Measurements from ENCODE around the gene WDR1. TPM values are rescaled to one million over a fixed set of nuclear protein-coding genes. Genes with fewer than 3 reads are reported as not detected.

WDR1 gene
- total RNA-seq, 2 experiments from 2014 or later: 77.6 to 152 TPM

DNA sequence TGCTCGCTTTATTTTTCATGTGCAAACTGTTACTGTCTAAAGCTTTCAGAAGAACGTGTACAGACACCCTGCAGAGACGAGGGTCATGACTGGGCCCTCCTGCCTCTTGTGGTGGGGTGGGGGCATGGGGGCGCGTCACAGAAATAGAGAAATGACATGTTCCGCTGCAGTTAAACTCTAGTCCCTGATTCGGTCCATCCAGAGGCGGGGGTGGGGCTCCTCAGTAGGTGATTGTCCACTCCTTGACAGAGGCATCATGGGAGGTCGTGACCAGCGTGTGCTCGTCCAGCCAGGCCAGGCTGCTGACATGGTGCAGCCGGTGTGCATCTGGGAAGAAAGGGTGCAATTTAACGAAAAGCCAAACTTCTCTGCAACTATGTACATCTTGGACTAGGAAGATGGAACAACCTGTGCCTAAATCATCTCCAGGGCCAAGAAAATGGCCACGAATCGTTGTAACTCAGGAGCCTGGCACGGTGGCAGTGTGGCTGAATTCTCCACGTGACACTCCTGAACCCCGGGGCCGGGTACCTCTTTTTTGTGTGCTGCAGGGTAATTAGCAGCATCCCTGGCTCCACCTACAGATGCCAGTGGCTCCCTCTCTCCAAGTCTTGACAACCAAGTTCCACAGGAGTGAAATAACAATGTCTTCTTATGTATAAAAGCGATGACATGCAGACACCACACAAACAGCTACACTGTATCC is 41.3 kb downstream of the WDR1 start:
- Histone ChIP-seq H4K20me1 (ENCODE audit: insufficient read depth, low read length) (no peaks in the 10 kb centered on the region), H3K4me1 (ENCODE audit: insufficient read depth, low read length, poor library complexity, severe bottlenecking) (no peaks in the 10 kb centered on the region), H3K79me2 (ENCODE audit: insufficient read depth, low read depth, low read length) (no peaks in the 10 kb centered on the region), H3K4me3 (ENCODE audit: low read depth, low read length, poor library complexity, severe bottlenecking) (no peak overlapping the region), H3K36me3 (ENCODE audit: insufficient read depth, low read length) (peaks cover 83% of the 10 kb centered on the region), H3K9me2 (ENCODE audit: insufficient read depth, low read length) (no peaks in the 10 kb centered on the region), H3K9me3 (ENCODE audit: low read length) (no peaks in the 10 kb centered on the region), H3K27ac (ENCODE audit: low read depth, low read length, poor library complexity, severe bottlenecking) (no peak overlapping the region), H2AFZ (ENCODE audit: low read length) (no peak overlapping the region), H3K4me2 (ENCODE audit: low read length) (no peak overlapping the region)
- no peak for DNase-seq (ENCODE audit: low spot score)
- BruUV-seq (replicated peaks): no TSS peak
- TF ChIP-seq, protein P1, sequence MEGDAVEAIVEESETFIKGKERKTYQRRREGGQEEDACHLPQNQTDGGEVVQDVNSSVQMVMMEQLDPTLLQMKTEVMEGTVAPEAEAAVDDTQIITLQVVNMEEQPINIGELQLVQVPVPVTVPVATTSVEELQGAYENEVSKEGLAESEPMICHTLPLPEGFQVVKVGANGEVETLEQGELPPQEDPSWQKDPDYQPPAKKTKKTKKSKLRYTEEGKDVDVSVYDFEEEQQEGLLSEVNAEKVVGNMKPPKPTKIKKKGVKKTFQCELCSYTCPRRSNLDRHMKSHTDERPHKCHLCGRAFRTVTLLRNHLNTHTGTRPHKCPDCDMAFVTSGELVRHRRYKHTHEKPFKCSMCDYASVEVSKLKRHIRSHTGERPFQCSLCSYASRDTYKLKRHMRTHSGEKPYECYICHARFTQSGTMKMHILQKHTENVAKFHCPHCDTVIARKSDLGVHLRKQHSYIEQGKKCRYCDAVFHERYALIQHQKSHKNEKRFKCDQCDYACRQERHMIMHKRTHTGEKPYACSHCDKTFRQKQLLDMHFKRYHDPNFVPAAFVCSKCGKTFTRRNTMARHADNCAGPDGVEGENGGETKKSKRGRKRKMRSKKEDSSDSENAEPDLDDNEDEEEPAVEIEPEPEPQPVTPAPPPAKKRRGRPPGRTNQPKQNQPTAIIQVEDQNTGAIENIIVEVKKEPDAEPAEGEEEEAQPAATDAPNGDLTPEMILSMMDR (conservative IDR thresholded peaks at IDR 0.05; ENCODE audit: low read length): no peak
- ChIA-PET CTCF (ENCODE audit: unreplicated experiment) (no interaction called here), POLR2A (no interaction called here)
- intact Hi-C loops (cut with micrococcal nuclease; ENCODE audit: unreplicated experiment): no loop called here

- H3K9me3 ChIP-seq (ENCODE audit: low read length): no peaks in the 10 kb centered on the region
- no peaks in the 10 kb centered on the region for H3K79me2 ChIP-seq (ENCODE audit: insufficient read depth, low read depth, low read length)
- no peak overlapping the region for H3K4me3 ChIP-seq (ENCODE audit: low read depth, low read length, poor library complexity, severe bottlenecking)
- H4K20me1 ChIP-seq (ENCODE audit: insufficient read depth, low read length): no peaks in the 10 kb centered on the region
- H2AFZ ChIP-seq (ENCODE audit: low read length): no peak overlapping the region
- H3K9me2 ChIP-seq (ENCODE audit: insufficient read depth, low read length): no peaks in the 10 kb centered on the region
- POLR2A ChIA-PET: no interaction called here
- TF ChIP-seq EZH2phosphoT487 (IDR thresholded peaks at IDR 0.05; ENCODE audit: borderline replicate concordance, low read depth, low read length): no peak
- TF ChIP-seq, protein P1 (conservative IDR thresholded peaks at IDR 0.05; ENCODE audit: low read length): peak; percentile 65
- no peaks in the 10 kb centered on the region for H3K4me1 ChIP-seq (ENCODE audit: insufficient read depth, low read length, poor library complexity, severe bottlenecking)
- intact Hi-C loops (cut with micrococcal nuclease; ENCODE audit: unreplicated experiment): no loop called here
- CTCF ChIA-PET (ENCODE audit: unreplicated experiment): no interaction called here
- H3K27ac ChIP-seq (ENCODE audit: low read depth, low read length, poor library complexity, severe bottlenecking): no peak overlapping the region
- no TSS peak for BruUV-seq (replicated peaks)
- DNase-seq (ENCODE audit: low spot score): peak; percentile 5
- no peak overlapping the region for H3K4me2 ChIP-seq (ENCODE audit: low read length)
- H3K36me3 ChIP-seq (ENCODE audit: insufficient read depth, low read length): peaks cover 77% of the 10 kb centered on the region
Measured at GRCh38 chr4:10074767-10075105, 41.9 kb downstream of the WDR1 start.

DNA sequence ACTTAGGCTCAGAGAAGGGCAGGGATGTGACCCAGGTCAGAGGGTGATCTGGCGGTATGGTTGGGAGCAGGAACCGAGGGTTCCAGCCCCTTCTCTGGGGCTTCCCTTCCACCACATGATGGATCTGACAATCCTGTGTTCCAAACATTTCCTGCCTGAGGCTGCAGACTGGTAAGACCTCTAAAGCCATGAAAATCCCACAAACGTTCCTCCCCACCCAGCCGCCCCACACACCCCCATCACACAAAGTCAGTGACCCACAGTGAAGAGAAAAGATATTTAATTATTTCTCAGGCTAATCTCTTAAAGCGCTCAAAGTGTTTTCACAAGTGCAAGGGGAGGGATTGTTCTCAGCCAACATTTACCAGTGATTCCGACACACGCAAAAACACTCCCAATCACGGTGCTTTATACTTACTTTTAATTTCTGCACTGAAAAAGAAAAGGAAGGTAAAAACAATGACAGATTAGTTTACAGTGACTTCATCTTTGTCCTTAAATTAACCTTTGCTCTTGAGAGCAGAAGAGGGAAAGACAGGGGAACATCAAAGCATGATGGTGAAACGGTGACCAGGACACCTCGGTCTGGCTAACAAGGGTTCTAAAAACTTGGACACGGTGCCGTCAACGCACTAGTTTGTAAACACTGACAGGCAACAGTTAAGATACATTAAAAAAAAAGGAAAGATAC is 42.4 kb downstream of the WDR1 start:
- H3K4me2 ChIP-seq (ENCODE audit: low read length): no peak overlapping the region
- H3K79me2 ChIP-seq (ENCODE audit: insufficient read depth, low read depth, low read length): no peaks in the 10 kb centered on the region
- peaks cover 72% of the 10 kb centered on the region for H3K36me3 ChIP-seq (ENCODE audit: insufficient read depth, low read length)
- no peak for TF ChIP-seq EZH2phosphoT487 (IDR thresholded peaks at IDR 0.05; ENCODE audit: borderline replicate concordance, low read depth, low read length)
- TF ChIP-seq, protein P1 (conservative IDR thresholded peaks at IDR 0.05; ENCODE audit: low read length): no peak
- H3K9me3 ChIP-seq (ENCODE audit: low read length): no peaks in the 10 kb centered on the region
- H3K4me3 ChIP-seq (ENCODE audit: low read depth, low read length, poor library complexity, severe bottlenecking): no peak overlapping the region
- BruUV-seq (replicated peaks): TSS peak; percentile 80
- DNase-seq (ENCODE audit: low spot score): no peak
- intact Hi-C loops (cut with micrococcal nuclease; ENCODE audit: unreplicated experiment): no loop called here
- POLR2A ChIA-PET: no interaction called here
- CTCF ChIA-PET (ENCODE audit: unreplicated experiment): no interaction called here
- no peak overlapping the region for H3K27ac ChIP-seq (ENCODE audit: low read depth, low read length, poor library complexity, severe bottlenecking)
- H3K4me1 ChIP-seq (ENCODE audit: insufficient read depth, low read length, poor library complexity, severe bottlenecking): no peaks in the 10 kb centered on the region
- H3K9me2 ChIP-seq (ENCODE audit: insufficient read depth, low read length): no peaks in the 10 kb centered on the region
- H2AFZ ChIP-seq (ENCODE audit: low read length): no peak overlapping the region
- no peaks in the 10 kb centered on the region for H4K20me1 ChIP-seq (ENCODE audit: insufficient read depth, low read length)
